Left forelimb (tissue), 1 donor: ENCODE results near the gene FNBP1.
A peak's percentile ranks its signal among the peaks of the same experiment; 100 is the strongest.

Experiments used
- DNase-seq: peaks from one replicate; pipeline ENCODE4 v3.0.0-alpha.2; 2018; ENCODE audit warnings: low spot score

The FNBP1 gene

GRCh38 chr9:130045725-130046450, 2.9 kb upstream of the FNBP1 start:
- no peak for DNase-seq

- DNase-seq: no peak
Observed at GRCh38 chr9:130043654-130044623, 950 bp upstream of the FNBP1 start.

- DNase-seq: peak; percentile 71
Observed at GRCh38 chr9:130042406-130042884, 544 bp downstream of the FNBP1 start.

GRCh38 chr9:130041648-130042405, 1.2 kb downstream of the FNBP1 start:
- no peak for DNase-seq

- no peak for DNase-seq
Observed at GRCh38 chr9:130040984-130041647, 1.9 kb downstream of the FNBP1 start.

GRCh38 chr9:130039528-130040147, 3.4 kb downstream of the FNBP1 start:
- no peak for DNase-seq

- no peak for DNase-seq
Observed at GRCh38 chr9:130036099-130036498, 6.9 kb downstream of the FNBP1 start.

- DNase-seq: no peak
Observed at GRCh38 chr9:130034570-130034969, 8.4 kb downstream of the FNBP1 start.

GRCh38 chr9:130030651-130031127, 12.3 kb downstream of the FNBP1 start:
- no peak for DNase-seq

- DNase-seq: no peak
Observed at GRCh38 chr9:130029223-130029973, 13.6 kb downstream of the FNBP1 start.

GRCh38 chr9:130028493-130029222, 14.3 kb downstream of the FNBP1 start:
- no peak for DNase-seq

GRCh38 chr9:130027533-130028365, 15.2 kb downstream of the FNBP1 start:
- no peak for DNase-seq

- DNase-seq: no peak
Observed at GRCh38 chr9:130026583-130027340, 16.2 kb downstream of the FNBP1 start.

- DNase-seq: no peak
Observed at GRCh38 chr9:130024597-130024994, 18.4 kb downstream of the FNBP1 start.

- DNase-seq: no peak
Observed at GRCh38 chr9:130023994-130024596, 18.9 kb downstream of the FNBP1 start.

- DNase-seq: no peak
Observed at GRCh38 chr9:130023144-130023787, 19.7 kb downstream of the FNBP1 start.

- DNase-seq: no peak
Observed at GRCh38 chr9:130022566-130023143, 20.3 kb downstream of the FNBP1 start.
